Peyer's patch (tissue), 4 donors: Measurements from ENCODE around the gene UST.

Experiments used
- CTCF ChIP-seq, 6 experiments: fragments of 450-650 bp in 4 of 6; fragments of 200-600 bp in 2 of 6; sonication (generic) in 1 of 6; IDR thresholded peaks; one replicate each; pipeline ENCODE4 v1.5.1; 2017 to 2019; ENCODE audit warnings: antibody characterized with exemption in 6 of 6, mild to moderate bottlenecking in 3 of 6, moderate library complexity in 1 of 6
- POLR2A ChIP-seq, 2 donors: fragments of 450-650 bp; IDR thresholded peaks; one replicate each; pipeline ENCODE4 v1.5.1; 2017; ENCODE audit warnings: antibody characterized with exemption in 2 of 2, mild to moderate bottlenecking in 2 of 2, moderate library complexity in 2 of 2

- TF ChIP-seq CTCF (IDR thresholded peaks at IDR 0.05) (no peak), POLR2A (IDR thresholded peaks at IDR 0.05) (no peak)
Observed at GRCh38 chr6:149063468-149063867, 316.6 kb downstream of the UST start.
